Stimulated activated naive CD8-positive, alpha-beta T cell treated with anti-CD3 and anti-CD28 coated beads, Interleukin-15, Interleukin-2, amounts not matched to agents 100 ng/mL and 50 ng/mL, for 24 hours (primary cell): ENCODE measurements around the gene LGALS7B.
"Not testable (repeated sequence)": the region's sequence is repeated elsewhere in the genome, so short reads cannot be mapped to it uniquely, and the experiment has no call there.

Experiments
- H3K27ac Mint-ChIP-seq: one replicate; pipeline ENCODE4 v1.8.0; 2021; ENCODE audit warnings: mild to moderate bottlenecking, mixed read lengths
- H3K27me3 Mint-ChIP-seq: one replicate; pipeline ENCODE4 v1.8.0; 2021; ENCODE audit warnings: mixed read lengths
- H3K36me3 Mint-ChIP-seq: one replicate; pipeline ENCODE4 v1.8.0; 2021; ENCODE audit warnings: low read depth, mixed read lengths
- H3K4me1 Mint-ChIP-seq: one replicate; pipeline ENCODE4 v1.8.0; 2021; ENCODE audit warnings: low read depth, mixed read lengths
- H3K4me3 Mint-ChIP-seq: one replicate; pipeline ENCODE4 v1.8.0; 2021; ENCODE audit warnings: mild to moderate bottlenecking, mixed read lengths
- H3K9me3 Mint-ChIP-seq: one replicate; pipeline ENCODE4 v1.8.0; 2021; ENCODE audit warnings: mixed read lengths

LGALS7B gene

GRCh38 chr19:38800577-38801347 is 11.8 kb downstream of the LGALS7B start:
- Mint-ChIP-seq H3K27me3 (no peaks in the 10 kb centered on the region), H3K36me3 (no peaks in the 10 kb centered on the region), H3K4me1 (peaks cover 4% of the 10 kb centered on the region), H3K9me3 (no peaks in the 10 kb centered on the region), H3K4me3 (no peak overlapping the region), H3K27ac (no peak overlapping the region)

DNA sequence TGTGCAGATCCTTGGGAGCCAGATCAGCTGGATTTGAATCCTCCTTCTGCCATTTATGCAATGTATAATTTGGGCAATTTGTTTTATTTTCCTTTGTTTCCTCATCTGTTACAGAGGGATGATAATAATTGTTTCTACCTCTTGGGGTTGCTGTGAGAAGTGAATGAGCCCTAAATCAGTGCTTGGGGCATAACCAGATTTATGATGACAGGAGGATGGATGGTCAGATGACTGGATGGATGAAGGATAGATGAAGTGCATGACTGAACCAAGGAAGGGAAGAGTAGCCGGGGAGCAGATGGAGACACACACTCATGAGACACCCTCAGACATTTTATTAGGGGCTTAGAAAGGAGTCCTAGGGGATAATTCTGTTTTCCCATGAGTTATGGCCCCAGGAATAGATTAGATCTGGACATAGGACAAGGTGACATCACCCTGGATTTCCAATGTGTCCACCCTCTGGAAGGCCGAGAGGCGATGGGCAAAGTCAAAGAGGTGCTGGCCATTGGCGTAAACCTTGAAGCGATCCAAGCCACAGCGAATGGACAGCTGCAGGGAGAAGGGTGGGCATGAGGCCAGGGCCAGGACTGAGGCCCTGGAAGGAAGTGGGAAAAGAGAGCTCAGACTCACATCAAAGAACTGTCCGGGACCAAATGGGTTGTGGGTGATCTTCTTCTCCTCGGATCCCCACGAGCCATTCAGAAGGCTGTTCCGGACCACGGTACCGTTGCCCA is 12.5 kb downstream of the LGALS7B start:
- Mint-ChIP-seq H3K27me3 (no peaks in the 10 kb centered on the region), H3K27ac (no peak overlapping the region), H3K9me3 (no peaks in the 10 kb centered on the region), H3K4me3 (no peak overlapping the region), H3K36me3 (no peaks in the 10 kb centered on the region), H3K4me1 (peaks cover 4% of the 10 kb centered on the region)

DNA sequence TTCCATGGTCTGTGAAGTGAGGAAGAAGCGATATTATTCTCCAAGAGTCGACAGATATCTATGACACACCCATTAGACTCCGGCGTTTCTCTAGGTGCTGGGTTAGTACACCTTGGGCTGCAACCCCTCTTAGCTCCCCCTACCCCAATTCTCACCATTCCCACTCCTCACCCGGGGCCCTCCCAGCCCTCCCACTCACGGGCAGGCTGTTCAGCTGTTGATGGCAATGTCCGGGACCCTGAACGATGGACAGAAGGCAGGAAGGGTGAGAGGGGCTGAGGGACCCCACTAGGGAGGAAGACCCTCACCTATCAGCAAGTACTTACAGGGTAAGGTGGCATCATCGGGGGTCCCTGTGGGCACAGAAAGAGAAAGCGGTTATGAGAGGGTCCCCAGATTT is 14.5 kb downstream of the LGALS7B start:
- no peaks in the 10 kb centered on the region for H3K36me3 Mint-ChIP-seq
- H3K9me3 Mint-ChIP-seq: no peaks in the 10 kb centered on the region
- peaks cover 4% of the 10 kb centered on the region for H3K4me1 Mint-ChIP-seq
- no peaks in the 10 kb centered on the region for H3K27me3 Mint-ChIP-seq
- H3K4me3 Mint-ChIP-seq: no peak overlapping the region
- H3K27ac Mint-ChIP-seq: no peak overlapping the region

GRCh38 chr19:38805180-38805579 is 16.2 kb downstream of the LGALS7B start:
- Mint-ChIP-seq H3K4me1 (peaks cover 4% of the 10 kb centered on the region), H3K27me3 (no peaks in the 10 kb centered on the region), H3K36me3 (no peaks in the 10 kb centered on the region), H3K4me3 (no peak overlapping the region), H3K27ac (peak overlapping the region; percentile 76), H3K9me3 (no peaks in the 10 kb centered on the region)

DNA sequence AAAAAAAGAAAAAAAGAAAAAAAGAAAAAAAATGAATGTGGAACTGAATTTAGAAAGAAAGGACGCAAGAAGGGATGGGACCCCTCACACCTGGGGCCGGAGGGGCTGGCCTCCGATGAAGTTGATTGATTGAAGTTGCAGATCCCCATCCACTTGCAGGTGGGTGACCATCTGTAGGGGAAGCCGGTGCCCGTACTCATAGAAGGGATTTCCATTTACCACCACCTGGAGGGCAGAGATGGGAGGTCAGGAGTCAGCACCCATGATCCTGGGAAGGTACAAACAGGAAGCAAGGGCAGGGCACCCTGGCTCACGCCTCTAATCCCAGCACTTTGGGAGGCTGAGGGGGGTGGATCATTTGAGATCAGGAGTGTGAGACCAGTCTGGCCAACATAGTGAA is 17.4 kb downstream of the LGALS7B start:
- Mint-ChIP-seq H3K4me1 (peaks cover 4% of the 10 kb centered on the region), H3K4me3 (no peak overlapping the region), H3K27me3 (no peaks in the 10 kb centered on the region), H3K36me3 (no peaks in the 10 kb centered on the region), H3K27ac (no peak overlapping the region), H3K9me3 (no peaks in the 10 kb centered on the region)

DNA sequence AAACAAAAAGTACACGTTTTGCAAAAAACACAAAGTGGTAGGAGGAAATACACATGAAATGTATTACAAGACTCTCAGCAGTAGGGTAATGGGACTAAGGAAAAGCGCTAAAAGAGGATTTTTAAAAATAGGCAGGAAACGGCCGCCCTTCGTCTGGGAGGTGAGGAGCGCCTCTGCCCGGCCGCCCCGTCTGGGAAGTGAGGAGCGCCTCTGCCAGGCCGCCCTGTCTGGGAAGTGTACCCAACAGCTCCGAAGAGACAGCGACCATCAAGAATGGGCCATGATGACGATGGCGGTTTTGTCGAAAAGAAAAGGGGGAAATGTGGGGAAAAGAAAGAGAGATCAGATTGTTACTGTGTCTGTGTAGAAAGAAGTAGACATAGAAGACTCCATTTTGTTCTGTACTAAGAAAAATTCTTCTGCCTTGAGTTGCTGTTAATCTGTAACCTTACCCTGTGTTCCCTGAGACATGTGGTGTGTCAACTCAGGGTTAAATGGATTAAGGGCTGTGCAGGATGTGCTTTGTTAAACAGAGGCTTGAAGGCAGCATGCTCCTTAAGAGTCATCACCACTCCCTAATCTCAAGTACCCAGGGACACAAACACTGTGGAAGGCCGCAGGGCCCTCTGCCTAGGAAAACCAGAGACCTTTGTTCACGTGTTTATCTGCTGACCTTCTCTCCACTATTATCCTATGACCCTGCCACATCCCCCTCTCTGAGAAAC is 18.5 kb downstream of the LGALS7B start:
- H3K36me3 Mint-ChIP-seq, H3K4me3 Mint-ChIP-seq, H3K27ac Mint-ChIP-seq, H3K4me1 Mint-ChIP-seq, H3K27me3 Mint-ChIP-seq, H3K9me3 Mint-ChIP-seq: not testable (repeated sequence)

- H3K4me1 Mint-ChIP-seq: peaks cover 4% of the 10 kb centered on the region
- H3K4me3 Mint-ChIP-seq: no peak overlapping the region
- H3K36me3 Mint-ChIP-seq: no peaks in the 10 kb centered on the region
- H3K9me3 Mint-ChIP-seq: no peaks in the 10 kb centered on the region
- no peak overlapping the region for H3K27ac Mint-ChIP-seq
- no peaks in the 10 kb centered on the region for H3K27me3 Mint-ChIP-seq
These were observed 19.7 kb downstream of the LGALS7B start for GRCh38 chr19:38808741-38809140.

GRCh38 chr19:38809592-38810252 is 20.7 kb downstream of the LGALS7B start:
- Mint-ChIP-seq H3K27me3 (no peaks in the 10 kb centered on the region), H3K27ac (no peak overlapping the region), H3K4me3 (no peak overlapping the region), H3K36me3 (no peaks in the 10 kb centered on the region), H3K4me1 (peaks cover 4% of the 10 kb centered on the region), H3K9me3 (no peaks in the 10 kb centered on the region)

GRCh38 chr19:38812009-38812840 is 23.2 kb downstream of the LGALS7B start:
- Mint-ChIP-seq H3K9me3 (no peaks in the 10 kb centered on the region), H3K4me3 (no peak overlapping the region), H3K27me3 (no peaks in the 10 kb centered on the region), H3K4me1 (no peaks in the 10 kb centered on the region), H3K27ac (no peak overlapping the region), H3K36me3 (peaks cover 15% of the 10 kb centered on the region)

- Mint-ChIP-seq H3K27ac (no peak within 1 kb of the TSS), H3K36me3 (peaks cover 15% of the 10 kb centered on the region), H3K9me3 (no peaks in the 10 kb centered on the region), H3K4me1 (no peaks in the 10 kb centered on the region), H3K27me3 (no peaks in the 10 kb centered on the region), H3K4me3 (no peak within 1 kb of the TSS)
These were observed 23.9 kb downstream of the LGALS7B start, which contains the start of gene LGALS4 for GRCh38 chr19:38812841-38813320. Gene LGALS4, minus strand, starts transcription at chr19:38812945. Its CDS starts 59 bp downstream, at chr19:38812886.

DNA sequence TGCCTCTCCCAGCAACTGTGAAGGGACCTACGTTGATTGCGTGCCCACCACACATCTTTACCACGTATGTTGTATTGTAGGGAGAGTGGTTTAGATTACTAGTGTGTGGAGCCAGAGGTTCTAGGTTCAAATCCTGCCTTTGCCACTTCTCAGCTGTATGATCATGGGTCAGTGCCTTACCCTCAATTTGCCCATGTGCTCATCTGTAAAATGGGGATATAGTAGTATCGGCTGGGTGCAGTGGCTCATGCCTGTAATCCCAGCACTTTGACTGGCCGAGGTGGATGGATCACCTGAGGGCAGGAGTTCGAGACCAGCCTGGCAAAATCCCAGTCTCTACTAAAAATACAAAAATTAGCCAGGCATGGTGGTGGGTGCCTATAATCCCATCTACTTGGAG is 24.3 kb downstream of the LGALS7B start:
- Mint-ChIP-seq H3K9me3 (no peaks in the 10 kb centered on the region), H3K27ac (no peak overlapping the region), H3K4me3 (no peak overlapping the region), H3K4me1 (no peaks in the 10 kb centered on the region), H3K27me3 (no peaks in the 10 kb centered on the region), H3K36me3 (peaks cover 15% of the 10 kb centered on the region)

DNA sequence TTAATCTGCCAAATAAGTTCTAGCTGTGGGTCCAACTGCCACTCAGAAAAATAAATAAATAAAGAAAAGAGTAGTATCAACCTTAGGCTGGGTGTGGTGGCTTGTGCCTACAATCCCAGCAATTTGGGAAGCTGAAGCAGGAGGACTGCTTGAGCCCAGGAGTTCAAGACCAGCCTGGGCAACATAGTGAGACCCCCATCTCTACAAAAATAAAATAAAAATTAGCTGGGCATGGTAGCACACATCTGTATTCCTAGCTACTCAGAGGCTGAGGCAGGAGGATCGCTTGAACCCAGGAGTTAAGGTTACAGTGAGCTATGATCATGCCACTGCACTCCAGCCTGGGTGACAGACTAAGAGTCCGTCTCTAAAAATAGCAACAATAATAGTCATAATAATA is 24.9 kb downstream of the LGALS7B start:
- H3K27me3 Mint-ChIP-seq, H3K27ac Mint-ChIP-seq, H3K4me3 Mint-ChIP-seq, H3K9me3 Mint-ChIP-seq, H3K4me1 Mint-ChIP-seq: not testable (repeated sequence)
- H3K36me3 Mint-ChIP-seq: peaks cover 15% of the 10 kb centered on the region

DNA sequence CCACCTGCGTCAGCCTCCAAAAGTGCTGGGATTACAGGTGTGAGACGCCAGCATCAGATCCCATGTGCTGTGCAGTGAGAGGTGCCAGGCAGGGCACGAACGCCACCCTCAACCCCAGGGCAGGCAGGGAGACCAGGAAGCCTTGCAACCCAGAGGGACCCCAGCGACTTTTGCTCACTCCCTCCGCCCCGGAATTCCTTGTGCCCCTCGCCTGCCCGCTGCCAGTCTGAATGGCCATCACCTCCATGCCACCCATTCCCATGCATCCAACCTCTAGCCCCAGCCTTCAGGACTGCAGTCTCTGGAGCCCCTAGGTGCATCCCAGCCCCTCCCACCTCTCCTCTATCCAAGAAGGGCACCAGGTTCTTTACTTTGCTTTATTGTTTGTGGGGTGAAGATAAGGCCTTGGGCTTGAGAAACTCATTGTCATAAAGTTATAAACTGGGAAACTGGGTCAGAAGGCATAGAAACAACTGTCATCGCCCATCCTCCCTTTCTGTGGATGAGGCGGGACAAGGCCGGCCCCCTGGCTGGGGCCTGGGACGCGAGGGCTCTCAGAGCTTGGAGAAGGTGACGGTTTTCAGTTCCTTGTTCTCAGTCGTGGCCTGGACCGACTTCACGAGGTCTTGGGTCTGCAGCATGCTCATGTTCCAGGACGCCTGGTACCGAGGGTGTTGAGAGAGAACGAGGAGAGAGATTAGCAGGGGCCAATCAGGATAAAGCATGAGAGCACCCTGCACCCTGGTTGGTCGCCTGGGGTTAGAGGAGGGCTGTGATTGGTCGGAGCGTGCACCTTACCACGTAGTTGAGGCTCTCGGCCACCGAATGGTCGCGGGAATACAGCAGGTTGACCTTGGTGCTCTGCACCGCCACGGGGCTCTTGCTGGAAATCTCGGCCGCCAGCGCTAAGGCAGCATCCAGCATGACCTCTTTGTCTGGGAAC is 26.3 kb downstream of the LGALS7B start:
- no peaks in the 10 kb centered on the region for H3K9me3 Mint-ChIP-seq
- no peak overlapping the region for H3K4me3 Mint-ChIP-seq
- H3K27ac Mint-ChIP-seq: no peak overlapping the region
- peaks cover 3% of the 10 kb centered on the region for H3K4me1 Mint-ChIP-seq
- peaks cover 15% of the 10 kb centered on the region for H3K36me3 Mint-ChIP-seq
- H3K27me3 Mint-ChIP-seq: no peaks in the 10 kb centered on the region
